OCI-LY7 (cell line): ENCODE measurements around the gene COQ5. TPM values are rescaled to one million over a fixed set of nuclear protein-coding genes. Genes with fewer than 3 reads are reported as not detected.

Experiments used
- BruUV-seq: library from RNA; stranded (reverse); fragments of 400-500 nt; replicated peaks from 2 replicates; lab custom pipeline; 2021; lab: Mats Ljungman, UMichigan
- CTCF ChIA-PET: fragments of 300-600 bp; sonication (Branson Sonifier 250); formaldehyde crosslinking; loops from one replicate; lab custom pipeline; 2022; ENCODE audit warnings: antibody characterized with exemption; ENCODE audit not compliant: unreplicated experiment; lab: Charles Lee
- POLR2A ChIA-PET: fragments of 300-600 bp; sonication (Branson Sonifier 250); formaldehyde crosslinking; loops from one replicate; lab custom pipeline; 2022; ENCODE audit warnings: antibody characterized with exemption; lab: Charles Lee
- DNase-seq: peaks from one replicate; pipeline ENCODE4 v3.0.0-alpha.2; 2015; ENCODE audit warnings: low spot score
- H2AFZ ChIP-seq: fragments of 200-600 bp; sonication (generic), shearing (Covaris generic); 2 replicates; pipeline ENCODE4 v1.6.1; 2014; ENCODE audit warnings: mild to moderate bottlenecking, antibody characterized with exemption, low read length, moderate library complexity
- H3K27ac ChIP-seq: fragments of 200-600 bp; sonication (generic); 2 replicates; pipeline ENCODE4 v1.5.1; 2014; ENCODE audit warnings: mixed run types, low read depth, mild to moderate bottlenecking, moderate library complexity, low read length, inconsistent platforms; ENCODE audit not compliant: poor library complexity, severe bottlenecking
- H3K36me3 ChIP-seq: fragments of 200-600 bp; sonication (generic); 2 replicates; pipeline ENCODE4 v1.6.1; 2014; ENCODE audit warnings: mild to moderate bottlenecking, antibody characterized with exemption, low read length, moderate library complexity, mixed read lengths; ENCODE audit not compliant: insufficient read depth
- H3K4me1 ChIP-seq: fragments of 200-600 bp; sonication (generic); 2 replicates; pipeline ENCODE4 v1.5.1; 2014; ENCODE audit warnings: mild to moderate bottlenecking, low read length; ENCODE audit not compliant: insufficient read depth, poor library complexity, severe bottlenecking
- H3K4me2 ChIP-seq: fragments of 200-600 bp; sonication (generic); 2 replicates; pipeline ENCODE4 v1.6.1; 2014; ENCODE audit warnings: mild to moderate bottlenecking, low read length
- H3K4me3 ChIP-seq: fragments of 200-600 bp; sonication (generic); 2 replicates; pipeline ENCODE4 v1.5.1; 2014; ENCODE audit warnings: mild to moderate bottlenecking, low read depth, low read length; ENCODE audit not compliant: poor library complexity, severe bottlenecking
- H3K79me2 ChIP-seq: fragments of 200-600 bp; sonication (generic); 2 replicates; pipeline ENCODE4 v1.6.1; 2016; ENCODE audit warnings: low read depth, mild to moderate bottlenecking, low read length, moderate library complexity, mixed read lengths; ENCODE audit not compliant: insufficient read depth
- H3K9me2 ChIP-seq: fragments of 200-600 bp; sonication (generic); 2 replicates; pipeline ENCODE4 v1.6.1; 2016; ENCODE audit warnings: mild to moderate bottlenecking, low read length, mixed read lengths; ENCODE audit not compliant: insufficient read depth
- H3K9me3 ChIP-seq: fragments of 200-600 bp; sonication (generic); 2 replicates; pipeline ENCODE4 v1.6.1; 2014; ENCODE audit warnings: mild to moderate bottlenecking, mixed run types, low read length, mixed read lengths
- H4K20me1 ChIP-seq: fragments of 200-600 bp; sonication (generic); 2 replicates; pipeline ENCODE4 v1.6.1; 2014; ENCODE audit warnings: mild to moderate bottlenecking, antibody characterized with exemption, low read length, moderate library complexity, mixed read lengths; ENCODE audit not compliant: insufficient read depth
- CTCF ChIP-seq: fragments of 200-600 bp; sonication (generic); conservative IDR thresholded peaks from 2 replicates; pipeline ENCODE4 v1.5.1; 2014; ENCODE audit warnings: mild to moderate bottlenecking, antibody characterized with exemption, low read length, moderate library complexity, mixed read lengths
- EZH2phosphoT487 ChIP-seq: fragments of 200-600 bp; sonication (generic); IDR thresholded peaks from 2 replicates; pipeline ENCODE4 v1.6.1; 2018; ENCODE audit warnings: low read depth, borderline replicate concordance, mild to moderate bottlenecking, mixed run types, antibody characterized with exemption, low read length, moderate library complexity, mixed read lengths
- intact Hi-C: fragments of 100-400 bp; cut with micrococcal nuclease; formaldehyde crosslinking; loops from one replicate; pipeline ENCODE4 v1.10.0; 2022; ENCODE audit not compliant: unreplicated experiment
- total RNA-seq, 2 experiments: library from RNA; depleted of rRNA in 1 of 2; stranded (reverse); fragments of >200 nt in 1 of 2; shearing (Covaris generic) in 1 of 2; gene quantifications; 2 replicates each; pipeline ENCODE4 v1.2.3, GENCODE V29; 2014 to 2022

COQ5 gene
- total RNA-seq, 2 experiments from 2014 or later: 40.9 to 49.5 TPM

- ChIA-PET POLR2A (interaction anchor here (0.5 to 1.8 kb wide), 5 partner anchors 16 to 847 kb away, joined by 3 to 12 read pairs (median 4); partner anchors contain the start of gene RPLP0), CTCF (interaction anchor here (0.6 kb wide), 1 partner anchor 9 kb away, joined by 3 read pairs; no protein-coding TSS in a partner anchor)
- intact Hi-C loops: no loop called here
- Histone ChIP-seq H3K4me3 (peak overlapping the region; percentile 98), H3K36me3 (peaks cover 36% of the 10 kb centered on the region), H3K4me1 (peaks cover 51% of the 10 kb centered on the region), H4K20me1 (peaks cover 18% of the 10 kb centered on the region), H2AFZ (peak overlapping the region; percentile 87), H3K9me2 (no peaks in the 10 kb centered on the region), H3K4me2 (peak overlapping the region; percentile 88), H3K79me2 (peaks cover 42% of the 10 kb centered on the region), H3K27ac (peak overlapping the region; percentile 69), H3K9me3 (no peaks in the 10 kb centered on the region)
- TF ChIP-seq EZH2phosphoT487 (no peak), CTCF (no peak)
- DNase-seq: peak; percentile 34
- BruUV-seq: no TSS peak
Measured at GRCh38 chr12:120470150-120470784, 58.7 kb downstream of the COQ5 start.

GRCh38 chr12:120469450-120470149 lies 59.4 kb downstream of the COQ5 start, which contains the start of gene SRSF9:
Gene SRSF9 (minus strand): TSS chr12:120469748. CDS start chr12:120469609, 139 bp downstream.
- Histone ChIP-seq H3K4me3 (peak within 1 kb of the TSS; percentile 98), H3K27ac (peak within 1 kb of the TSS; percentile 69), H3K4me2 (peak within 1 kb of the TSS; percentile 100), H4K20me1 (peaks cover 23% of the 10 kb centered on the region), H3K79me2 (peaks cover 49% of the 10 kb centered on the region), H3K9me2 (no peaks in the 10 kb centered on the region), H3K36me3 (peaks cover 42% of the 10 kb centered on the region), H2AFZ (peak within 1 kb of the TSS; percentile 87), H3K9me3 (no peaks in the 10 kb centered on the region), H3K4me1 (peaks cover 48% of the 10 kb centered on the region)
- ChIA-PET POLR2A (interaction anchor here (0.5 to 1.8 kb wide), 5 partner anchors 17 to 847 kb away, joined by 3 to 7 read pairs (median 4); no protein-coding TSS in a partner anchor), CTCF (interaction anchor here (0.6 kb wide), 1 partner anchor 210 kb away, joined by 3 read pairs; no protein-coding TSS in a partner anchor)
- intact Hi-C loops: loop anchor here (1.0 kb wide), 1 partner anchor 27 kb away; the partner anchor contains the start of gene DYNLL1
- peak; percentile 98 for DNase-seq
- no TSS peak for BruUV-seq
- TF ChIP-seq EZH2phosphoT487 (no peak), CTCF (peak; percentile 84)
